ENCODE measurements around the gene S100A3. TPM values are rescaled to one million over a fixed set of nuclear protein-coding genes. Genes with fewer than 3 reads are reported as not detected.

S100A3 gene
- total and polyA plus RNA-seq, 4 donors, result not detected

DNA sequence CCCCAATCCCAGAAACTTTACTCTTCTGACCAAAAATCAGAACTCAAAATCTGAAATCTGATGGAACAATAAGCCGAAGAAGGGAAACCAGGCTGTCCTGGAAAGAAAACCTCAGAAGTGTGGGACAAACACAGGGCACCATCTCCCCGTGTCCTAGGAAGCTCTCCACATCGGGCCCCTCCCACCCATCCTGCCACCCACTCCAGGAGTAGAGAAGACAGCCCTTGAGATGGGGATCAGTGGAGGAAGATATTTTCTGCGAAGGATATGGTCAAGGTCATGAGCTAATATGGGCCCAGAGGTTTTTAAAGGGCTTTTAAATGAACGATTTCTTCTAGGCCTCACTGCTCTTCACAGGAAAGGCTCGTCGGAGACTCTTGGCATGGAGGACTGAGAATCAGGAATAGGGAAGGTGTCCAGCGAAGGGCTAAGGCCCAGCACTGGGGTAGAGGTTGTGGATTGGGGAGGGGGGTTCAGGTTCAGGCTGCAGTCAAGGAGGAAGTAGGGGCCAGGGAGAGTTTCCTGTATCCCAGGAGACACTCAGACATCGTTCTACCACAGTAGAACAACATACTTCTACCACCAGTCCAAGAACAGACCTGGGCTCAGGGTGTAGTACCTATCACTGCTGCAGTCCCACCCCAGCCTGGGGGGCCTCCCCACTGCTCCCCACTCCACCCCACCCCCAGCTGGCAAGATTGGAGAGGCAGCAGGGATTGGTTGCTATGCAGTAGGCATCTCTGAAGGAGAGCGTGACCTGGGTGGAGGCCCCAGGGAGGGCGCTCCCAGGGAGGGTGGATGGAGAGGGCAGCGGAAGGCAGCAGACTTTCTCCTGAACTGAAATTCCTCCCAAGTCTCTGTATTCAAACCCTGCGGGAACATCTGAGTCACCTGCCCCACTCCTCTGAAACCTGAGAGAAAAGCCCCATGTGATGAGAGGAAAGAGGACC lies 7.1 kb downstream of the S100A3 start:
- Histone ChIP-seq H3K4me1 (ENCODE audit: control insufficient read depth in 4 of 4, insufficient read depth in 4 of 4, low read length in 3 of 4) (no peaks in the 10 kb centered on the region), H3K27ac (ENCODE audit: low read depth in 1 of 2, low read length in 2 of 2) (no peak overlapping the region), H3K9ac (ENCODE audit: low read depth in 1 of 2, low read length in 2 of 2) (no peak overlapping the region), H3K27me3 (ENCODE audit: control insufficient read depth in 4 of 4, insufficient read depth in 4 of 4, low read length in 3 of 4) (no peaks in the 10 kb centered on the region), H3K36me3 (ENCODE audit: control insufficient read depth in 4 of 4, insufficient read depth in 3 of 4, low read depth in 1 of 4, low read length in 3 of 4) (no peaks in the 10 kb centered on the region), H3K9me3 (ENCODE audit: control insufficient read depth in 4 of 4, low read length in 3 of 4) (no peaks in the 10 kb centered on the region), H3K4me3 (ENCODE audit: low read depth in 1 of 3, low read length in 3 of 3) (no peak overlapping the region)
- no peak for DNase-seq (ENCODE audit: low spot score)
- TF ChIP-seq HNF4A (conservative IDR thresholded peaks at IDR 0.05), result no peak
- no peak for TF ChIP-seq RAD21 (IDR thresholded peaks at IDR 0.05)
- TF ChIP-seq GABPA (IDR thresholded peaks at IDR 0.05 in 1 of 2, conservative IDR thresholded peaks at IDR 0.05 in 1 of 2), result no peak
- TF ChIP-seq FOXA1 (IDR thresholded peaks at IDR 0.05), result no peak
- no peak for TF ChIP-seq FOXA2 (IDR thresholded peaks at IDR 0.05)
- TF ChIP-seq, protein P1, sequence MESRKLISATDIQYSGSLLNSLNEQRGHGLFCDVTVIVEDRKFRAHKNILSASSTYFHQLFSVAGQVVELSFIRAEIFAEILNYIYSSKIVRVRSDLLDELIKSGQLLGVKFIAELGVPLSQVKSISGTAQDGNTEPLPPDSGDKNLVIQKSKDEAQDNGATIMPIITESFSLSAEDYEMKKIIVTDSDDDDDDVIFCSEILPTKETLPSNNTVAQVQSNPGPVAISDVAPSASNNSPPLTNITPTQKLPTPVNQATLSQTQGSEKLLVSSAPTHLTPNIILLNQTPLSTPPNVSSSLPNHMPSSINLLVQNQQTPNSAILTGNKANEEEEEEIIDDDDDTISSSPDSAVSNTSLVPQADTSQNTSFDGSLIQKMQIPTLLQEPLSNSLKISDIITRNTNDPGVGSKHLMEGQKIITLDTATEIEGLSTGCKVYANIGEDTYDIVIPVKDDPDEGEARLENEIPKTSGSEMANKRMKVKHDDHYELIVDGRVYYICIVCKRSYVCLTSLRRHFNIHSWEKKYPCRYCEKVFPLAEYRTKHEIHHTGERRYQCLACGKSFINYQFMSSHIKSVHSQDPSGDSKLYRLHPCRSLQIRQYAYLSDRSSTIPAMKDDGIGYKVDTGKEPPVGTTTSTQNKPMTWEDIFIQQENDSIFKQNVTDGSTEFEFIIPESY (IDR thresholded peaks at IDR 0.05), result no peak
- TF ChIP-seq NR2F2 (IDR thresholded peaks at IDR 0.05), result no peak
- no peak for TF ChIP-seq EGR1 (IDR thresholded peaks at IDR 0.05; ENCODE audit: low read depth in 2 of 2)
- TF ChIP-seq SP1 (IDR thresholded peaks at IDR 0.05), result no peak
- TF ChIP-seq MAX (IDR thresholded peaks at IDR 0.05), result no peak
- TF ChIP-seq, protein P2, sequence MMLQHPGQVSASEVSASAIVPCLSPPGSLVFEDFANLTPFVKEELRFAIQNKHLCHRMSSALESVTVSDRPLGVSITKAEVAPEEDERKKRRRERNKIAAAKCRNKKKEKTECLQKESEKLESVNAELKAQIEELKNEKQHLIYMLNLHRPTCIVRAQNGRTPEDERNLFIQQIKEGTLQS (IDR thresholded peaks at IDR 0.05), result no peak
- TF ChIP-seq, protein P3, sequence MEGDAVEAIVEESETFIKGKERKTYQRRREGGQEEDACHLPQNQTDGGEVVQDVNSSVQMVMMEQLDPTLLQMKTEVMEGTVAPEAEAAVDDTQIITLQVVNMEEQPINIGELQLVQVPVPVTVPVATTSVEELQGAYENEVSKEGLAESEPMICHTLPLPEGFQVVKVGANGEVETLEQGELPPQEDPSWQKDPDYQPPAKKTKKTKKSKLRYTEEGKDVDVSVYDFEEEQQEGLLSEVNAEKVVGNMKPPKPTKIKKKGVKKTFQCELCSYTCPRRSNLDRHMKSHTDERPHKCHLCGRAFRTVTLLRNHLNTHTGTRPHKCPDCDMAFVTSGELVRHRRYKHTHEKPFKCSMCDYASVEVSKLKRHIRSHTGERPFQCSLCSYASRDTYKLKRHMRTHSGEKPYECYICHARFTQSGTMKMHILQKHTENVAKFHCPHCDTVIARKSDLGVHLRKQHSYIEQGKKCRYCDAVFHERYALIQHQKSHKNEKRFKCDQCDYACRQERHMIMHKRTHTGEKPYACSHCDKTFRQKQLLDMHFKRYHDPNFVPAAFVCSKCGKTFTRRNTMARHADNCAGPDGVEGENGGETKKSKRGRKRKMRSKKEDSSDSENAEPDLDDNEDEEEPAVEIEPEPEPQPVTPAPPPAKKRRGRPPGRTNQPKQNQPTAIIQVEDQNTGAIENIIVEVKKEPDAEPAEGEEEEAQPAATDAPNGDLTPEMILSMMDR (IDR thresholded peaks at IDR 0.05; ENCODE audit: low read depth, low read length, missing input control), result no peak
- TF ChIP-seq, protein P4, sequence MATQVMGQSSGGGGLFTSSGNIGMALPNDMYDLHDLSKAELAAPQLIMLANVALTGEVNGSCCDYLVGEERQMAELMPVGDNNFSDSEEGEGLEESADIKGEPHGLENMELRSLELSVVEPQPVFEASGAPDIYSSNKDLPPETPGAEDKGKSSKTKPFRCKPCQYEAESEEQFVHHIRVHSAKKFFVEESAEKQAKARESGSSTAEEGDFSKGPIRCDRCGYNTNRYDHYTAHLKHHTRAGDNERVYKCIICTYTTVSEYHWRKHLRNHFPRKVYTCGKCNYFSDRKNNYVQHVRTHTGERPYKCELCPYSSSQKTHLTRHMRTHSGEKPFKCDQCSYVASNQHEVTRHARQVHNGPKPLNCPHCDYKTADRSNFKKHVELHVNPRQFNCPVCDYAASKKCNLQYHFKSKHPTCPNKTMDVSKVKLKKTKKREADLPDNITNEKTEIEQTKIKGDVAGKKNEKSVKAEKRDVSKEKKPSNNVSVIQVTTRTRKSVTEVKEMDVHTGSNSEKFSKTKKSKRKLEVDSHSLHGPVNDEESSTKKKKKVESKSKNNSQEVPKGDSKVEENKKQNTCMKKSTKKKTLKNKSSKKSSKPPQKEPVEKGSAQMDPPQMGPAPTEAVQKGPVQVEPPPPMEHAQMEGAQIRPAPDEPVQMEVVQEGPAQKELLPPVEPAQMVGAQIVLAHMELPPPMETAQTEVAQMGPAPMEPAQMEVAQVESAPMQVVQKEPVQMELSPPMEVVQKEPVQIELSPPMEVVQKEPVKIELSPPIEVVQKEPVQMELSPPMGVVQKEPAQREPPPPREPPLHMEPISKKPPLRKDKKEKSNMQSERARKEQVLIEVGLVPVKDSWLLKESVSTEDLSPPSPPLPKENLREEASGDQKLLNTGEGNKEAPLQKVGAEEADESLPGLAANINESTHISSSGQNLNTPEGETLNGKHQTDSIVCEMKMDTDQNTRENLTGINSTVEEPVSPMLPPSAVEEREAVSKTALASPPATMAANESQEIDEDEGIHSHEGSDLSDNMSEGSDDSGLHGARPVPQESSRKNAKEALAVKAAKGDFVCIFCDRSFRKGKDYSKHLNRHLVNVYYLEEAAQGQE (IDR thresholded peaks at IDR 0.05), result no peak
- no peak for TF ChIP-seq HNF4G (IDR thresholded peaks at IDR 0.05)
- TF ChIP-seq JUND (IDR thresholded peaks at IDR 0.05), result no peak
- TF ChIP-seq YY1 (IDR thresholded peaks at IDR 0.05), result no peak
- TF ChIP-seq TAF1 (conservative IDR thresholded peaks at IDR 0.05), result no peak
- TF ChIP-seq RXRA (IDR thresholded peaks at IDR 0.05), result no peak
- 85% methylated on average over 13 of the region's 13 CpGs for WGBS
